Fibroblast of skin of right quadriceps (primary cell): Measurements from ENCODE around the gene TRIO.

Source experiments
- DNase-seq: peaks from one replicate; pipeline ENCODE4 v3.0.0-alpha.2; 2013

The TRIO gene

DNA sequence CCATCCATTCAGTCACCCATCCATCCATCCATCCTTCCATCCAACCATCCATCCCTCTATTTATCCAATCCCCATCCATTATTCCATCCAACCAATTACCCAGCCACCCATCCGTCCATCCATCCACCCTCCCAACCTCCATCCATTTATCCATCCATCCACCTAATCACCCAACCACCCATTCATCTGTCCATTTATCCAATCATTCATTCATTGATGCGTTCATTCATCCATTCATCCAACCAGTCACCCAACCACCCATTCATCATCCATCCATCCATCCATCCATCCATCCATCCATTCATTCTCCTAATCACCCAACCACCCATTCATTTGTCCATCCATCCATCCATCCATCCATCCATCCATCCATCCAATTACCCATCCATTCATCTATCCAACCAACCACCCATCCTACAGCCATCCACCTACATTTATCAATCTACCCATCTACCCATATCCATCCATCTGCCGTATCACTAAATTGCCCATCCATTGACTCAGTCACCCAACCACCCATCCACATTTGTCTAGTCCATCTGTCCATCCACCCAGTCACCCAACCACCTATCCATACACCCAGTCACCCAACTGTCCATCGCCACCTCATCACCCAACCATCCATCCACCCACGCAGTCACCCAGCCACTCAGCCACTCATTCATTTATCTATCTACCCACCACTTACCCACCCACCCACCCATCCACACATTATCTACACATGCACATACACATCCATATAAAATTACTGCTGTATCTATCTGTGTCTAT is 165.4 kb downstream of the TRIO start:
- no peak for DNase-seq

- DNase-seq: no peak
Observed at GRCh38 chr5:14309199-14309598, 166.1 kb downstream of the TRIO start.

- no peak for DNase-seq
Observed at GRCh38 chr5:14309878-14310531, 166.9 kb downstream of the TRIO start.

- DNase-seq: no peak
Observed at GRCh38 chr5:14310901-14311300, 167.8 kb downstream of the TRIO start.

- no peak for DNase-seq
Observed at GRCh38 chr5:14313986-14314690, 171.0 kb downstream of the TRIO start.

- DNase-seq: no peak
Observed at GRCh38 chr5:14316471-14316870, 173.3 kb downstream of the TRIO start.

DNA sequence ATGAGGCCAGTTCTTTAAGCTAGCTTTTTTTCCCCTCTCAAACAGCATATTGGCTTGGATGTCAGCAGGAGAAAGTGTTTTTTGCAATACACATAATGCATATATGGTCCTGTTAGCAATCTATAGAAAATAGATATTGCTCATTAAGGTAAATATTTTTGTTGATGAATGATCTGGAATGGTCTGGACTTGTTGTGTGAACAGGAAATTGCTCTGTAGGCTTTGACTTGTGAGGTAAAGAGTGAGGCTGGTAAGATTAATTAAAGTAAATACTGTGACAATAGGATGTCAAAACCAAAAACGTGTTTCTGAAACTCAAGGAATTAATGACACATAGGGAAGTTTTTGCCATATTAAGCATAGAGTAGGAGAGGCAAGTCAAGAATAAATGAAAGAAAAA is 176.0 kb downstream of the TRIO start:
- no peak for DNase-seq

DNA sequence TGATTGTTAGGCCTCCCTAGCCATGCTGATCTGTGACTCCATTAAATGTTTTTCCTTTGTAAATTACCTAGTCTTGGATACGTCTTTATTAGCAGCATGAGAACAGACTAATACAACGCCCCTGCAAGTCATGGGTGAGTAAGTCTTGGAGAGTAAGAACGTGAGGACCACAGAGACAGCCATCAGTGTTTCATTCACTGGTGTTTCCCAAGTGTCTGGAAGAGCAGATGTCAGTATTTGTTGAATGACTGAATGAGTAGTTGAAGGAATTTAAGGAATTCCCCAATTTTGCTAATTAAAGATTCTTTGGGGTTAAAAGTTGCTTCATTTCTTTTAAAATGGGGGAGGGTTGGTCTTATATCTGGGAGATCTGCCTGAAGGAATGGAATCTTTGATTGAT is 178.8 kb downstream of the TRIO start:
- peak; percentile 25 for DNase-seq

DNA sequence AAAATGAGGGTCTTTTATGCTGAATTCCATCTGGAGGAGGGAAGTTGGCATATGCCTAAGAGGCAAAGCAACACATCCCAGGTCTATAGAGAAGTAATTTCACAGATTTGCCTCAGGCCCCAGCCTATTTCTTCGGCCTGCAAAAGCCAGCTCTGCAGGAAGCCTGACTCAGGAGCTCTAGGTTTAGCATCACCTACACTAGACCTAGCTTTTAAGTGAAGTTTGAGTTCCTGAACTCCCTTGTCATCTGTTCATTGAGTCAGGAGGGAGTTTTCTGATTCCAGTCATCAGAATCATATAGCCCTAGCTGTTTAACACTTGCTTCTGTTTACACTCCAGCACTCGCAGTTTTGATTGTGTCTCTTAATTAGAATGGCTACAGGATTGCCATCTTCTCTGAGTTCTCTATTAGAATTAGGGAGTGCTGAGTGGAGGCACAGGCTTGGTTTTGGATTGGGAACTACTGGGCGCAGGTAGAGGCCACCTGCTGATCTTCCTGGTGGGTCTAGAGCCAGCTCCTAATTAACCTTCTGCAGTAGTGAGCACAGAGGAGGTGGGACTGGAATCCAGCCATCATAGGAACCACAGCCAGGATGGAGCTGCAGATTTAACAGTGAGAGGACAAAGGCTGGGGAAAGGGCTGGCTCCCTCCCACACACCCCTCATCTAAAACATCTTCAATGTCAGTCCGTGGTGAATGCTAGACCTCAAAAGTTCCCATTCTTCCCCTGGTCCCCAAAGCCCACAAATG is 179.5 kb downstream of the TRIO start:
- no peak for DNase-seq

DNA sequence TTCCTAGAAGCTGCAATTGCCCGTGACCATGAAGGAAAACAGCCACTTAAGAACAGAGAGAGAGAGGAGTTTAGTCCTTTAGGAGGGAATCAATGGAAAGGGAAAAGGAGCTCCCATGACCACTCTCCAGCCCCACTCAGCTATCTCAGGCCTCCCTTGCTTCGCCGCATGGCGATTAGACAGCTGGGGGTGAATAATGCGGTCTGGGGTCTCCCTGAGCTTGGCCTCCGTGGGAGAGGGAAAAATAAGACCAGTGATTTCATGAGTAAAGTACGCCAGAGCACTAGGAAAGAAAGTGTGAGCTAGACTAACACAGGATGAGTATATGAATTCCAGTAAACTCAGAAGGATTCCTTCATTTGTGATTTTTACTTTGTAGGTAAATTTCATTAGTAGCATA is 180.3 kb downstream of the TRIO start:
- DNase-seq: no peak

- peak; percentile 20 for DNase-seq
Observed at GRCh38 chr5:14325369-14325768, 182.2 kb downstream of the TRIO start.

GRCh38 chr5:14326035-14326903 is 183.1 kb downstream of the TRIO start:
- no peak for DNase-seq

GRCh38 chr5:14327624-14328023 is 184.5 kb downstream of the TRIO start:
- DNase-seq: no peak

DNA sequence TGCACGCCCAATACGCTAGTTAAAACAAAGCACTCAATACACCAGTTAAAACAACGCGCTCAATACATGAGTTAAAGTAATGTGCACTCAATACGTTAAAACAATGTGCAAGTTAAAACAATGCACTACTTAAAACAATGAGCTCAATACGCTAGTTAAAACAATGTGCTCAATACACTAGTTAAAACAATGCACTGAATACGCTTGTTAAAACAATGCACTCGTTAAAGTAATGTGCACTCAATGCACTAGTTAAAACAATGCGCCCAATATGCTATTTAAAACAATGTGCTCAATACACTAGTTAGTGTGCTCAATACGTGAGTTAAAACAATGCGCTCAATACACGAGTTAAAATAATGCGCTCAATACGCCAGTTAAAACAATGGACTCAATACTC is 185.0 kb downstream of the TRIO start:
- no peak for DNase-seq

- DNase-seq: no peak
Observed at GRCh38 chr5:14330291-14330690, 187.1 kb downstream of the TRIO start.

DNA sequence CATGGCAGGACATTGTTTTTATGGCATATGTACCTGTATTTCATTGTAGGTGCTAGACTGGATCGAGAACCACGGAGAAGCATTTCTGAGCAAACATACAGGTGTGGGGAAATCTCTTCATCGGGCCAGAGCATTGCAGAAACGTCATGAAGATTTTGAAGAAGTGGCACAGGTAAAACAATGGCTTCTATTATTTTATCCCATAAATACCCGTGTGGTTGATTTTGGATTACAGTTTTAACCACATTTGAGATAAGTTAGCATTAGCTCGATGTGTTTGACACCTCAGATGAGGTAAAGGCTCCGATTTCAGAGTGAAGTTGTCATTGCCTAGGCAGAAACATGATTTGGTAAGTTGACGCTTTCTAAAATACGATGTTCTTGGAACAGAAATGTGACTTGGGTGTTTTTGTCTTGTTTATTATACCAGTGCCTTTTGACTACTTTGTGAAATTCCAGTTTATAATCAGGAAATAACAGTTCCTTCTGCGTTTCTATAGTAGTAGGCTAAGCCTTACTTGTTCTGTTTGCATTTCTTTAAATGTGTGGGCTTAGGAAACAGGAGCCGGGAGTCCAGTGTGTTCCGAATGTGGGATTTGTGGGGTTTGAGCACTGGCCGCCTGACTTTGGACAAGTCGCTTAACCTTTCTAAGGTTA is 187.7 kb downstream of the TRIO start:
- no peak for DNase-seq

- peak; percentile 43 for DNase-seq
Observed at GRCh38 chr5:14331386-14331781, 188.2 kb downstream of the TRIO start.

GRCh38 chr5:14332038-14332631 is 189.0 kb downstream of the TRIO start:
- DNase-seq: no peak

GRCh38 chr5:14332746-14333145 is 189.6 kb downstream of the TRIO start:
- DNase-seq: no peak

- no peak for DNase-seq
Observed at GRCh38 chr5:14337593-14337992, 194.5 kb downstream of the TRIO start.

DNA sequence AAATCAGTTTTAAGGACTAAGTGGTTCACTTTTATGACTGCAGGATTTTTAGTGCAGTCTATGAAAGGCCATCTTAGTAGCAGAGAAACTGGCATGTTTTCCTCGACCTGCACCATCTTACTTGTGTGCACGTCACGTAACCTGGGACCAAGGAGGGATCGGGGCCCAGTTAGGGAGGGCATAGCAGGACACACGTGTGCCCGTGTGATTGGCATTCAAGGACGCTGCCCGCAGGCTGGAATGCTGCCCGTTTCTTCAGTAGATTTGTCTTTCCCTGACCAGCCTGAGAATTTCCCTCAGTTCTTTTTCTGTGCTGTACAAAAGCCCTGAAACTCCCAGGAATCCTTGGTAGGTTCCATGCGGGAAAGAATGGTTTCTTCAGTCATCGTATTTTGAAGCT is 196.3 kb downstream of the TRIO start:
- DNase-seq: no peak
